Hematopoietic multipotent progenitor cell treated with erythropoietin and hydrocortisone succinate and interleukin-3 and kit ligand, for 6 days (in vitro differentiated cells): ENCODE data around the gene TNFSF8.

Experiments
- DNase-seq: peaks from one replicate; pipeline ENCODE4 v3.0.0-alpha.2; 2015

The TNFSF8 gene

DNA sequence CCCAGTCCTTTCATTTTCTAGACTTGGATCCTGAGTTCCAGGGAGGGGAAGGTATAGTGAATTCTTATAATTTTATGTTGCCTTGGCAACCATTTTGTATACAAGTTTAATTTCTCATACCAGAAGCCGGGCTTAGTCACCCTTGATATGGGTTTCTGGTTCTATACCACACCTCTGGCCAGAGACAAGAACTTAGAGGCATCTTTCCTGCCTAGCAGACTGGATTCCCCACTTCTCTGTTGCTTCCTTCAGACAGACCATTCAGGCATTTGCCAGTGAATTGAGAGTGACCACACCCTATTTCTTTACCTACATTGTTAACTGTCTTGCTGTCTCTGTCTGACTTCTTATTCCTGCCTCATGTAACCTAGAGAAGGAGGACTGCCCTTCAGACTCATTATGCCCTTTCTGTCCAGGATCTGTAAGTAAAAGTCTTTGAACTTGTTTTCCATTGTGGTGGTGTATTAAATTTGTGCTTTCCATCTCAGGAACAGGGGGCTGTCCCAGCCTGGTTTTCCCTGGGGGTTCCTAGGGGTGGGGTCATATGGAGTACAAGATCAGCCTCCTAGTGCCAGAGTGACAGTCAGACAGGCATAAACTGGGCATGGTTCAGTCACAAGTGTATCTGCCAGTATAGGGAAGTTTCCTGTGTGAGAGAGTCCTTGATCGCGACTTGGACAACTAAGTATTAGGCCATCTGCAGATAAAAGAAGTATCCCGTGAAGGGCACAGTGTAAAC, 27.4 kb downstream of the TNFSF8 start:
- no peak for DNase-seq

DNA sequence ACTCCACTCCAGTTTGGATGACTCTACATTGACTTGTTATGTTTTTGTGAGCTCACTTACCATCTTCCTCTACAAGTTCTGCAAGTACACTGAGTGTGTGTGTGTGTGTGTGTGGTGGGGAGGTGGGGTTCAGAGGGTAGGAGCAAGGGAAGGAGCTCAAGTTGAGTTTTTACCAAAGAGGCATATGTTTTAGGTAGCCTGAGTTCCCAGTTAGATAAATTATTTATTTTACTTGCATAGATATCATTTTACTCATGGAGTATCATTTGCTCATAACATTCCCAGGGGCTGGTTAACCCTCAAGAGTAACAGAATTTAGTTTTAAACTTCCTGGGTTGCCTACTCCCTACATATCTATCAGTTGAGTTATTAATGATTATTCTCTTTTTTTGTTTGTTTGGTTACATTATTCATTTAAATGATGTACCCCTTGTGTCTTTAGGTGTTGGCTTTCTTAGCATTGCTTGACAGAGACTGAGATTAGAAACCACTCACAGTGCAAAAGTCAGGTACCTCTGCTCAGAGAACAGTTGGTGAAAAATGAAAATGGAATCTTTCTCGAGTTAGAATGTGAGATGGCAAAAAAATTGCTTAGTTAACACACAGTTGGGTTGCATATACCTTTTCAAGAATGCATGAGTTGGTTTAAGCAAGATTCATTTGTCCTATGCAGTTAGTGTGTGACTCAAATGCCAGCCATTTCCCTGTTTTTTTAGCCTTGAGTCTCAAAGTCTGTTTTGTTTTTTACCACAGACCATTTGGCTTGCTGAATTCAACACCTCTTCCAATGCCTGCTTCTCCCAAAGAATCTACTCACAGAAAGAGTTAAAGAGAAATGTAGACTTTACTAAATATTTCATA, 29.2 kb downstream of the TNFSF8 start:
- DNase-seq: no peak

DNA sequence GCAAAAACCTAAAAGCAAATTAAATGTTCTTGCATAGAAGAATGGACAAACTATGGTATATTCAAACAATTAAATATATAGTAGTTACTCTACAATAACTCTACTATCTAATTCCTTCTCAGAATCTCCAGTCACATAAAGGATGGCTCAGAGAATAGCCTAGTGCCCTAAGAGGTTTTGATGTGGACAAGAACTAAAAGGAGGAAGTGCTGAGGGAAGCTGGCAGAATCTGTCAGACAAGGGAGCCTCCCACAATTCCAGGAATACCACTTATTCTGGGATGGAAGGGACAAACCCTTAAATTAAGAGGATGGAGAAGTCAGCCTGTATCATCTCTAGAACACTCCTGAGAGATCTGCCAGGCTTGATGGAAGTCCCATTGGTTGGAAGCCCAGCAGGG, 30.4 kb downstream of the TNFSF8 start:
- no peak for DNase-seq

DNA sequence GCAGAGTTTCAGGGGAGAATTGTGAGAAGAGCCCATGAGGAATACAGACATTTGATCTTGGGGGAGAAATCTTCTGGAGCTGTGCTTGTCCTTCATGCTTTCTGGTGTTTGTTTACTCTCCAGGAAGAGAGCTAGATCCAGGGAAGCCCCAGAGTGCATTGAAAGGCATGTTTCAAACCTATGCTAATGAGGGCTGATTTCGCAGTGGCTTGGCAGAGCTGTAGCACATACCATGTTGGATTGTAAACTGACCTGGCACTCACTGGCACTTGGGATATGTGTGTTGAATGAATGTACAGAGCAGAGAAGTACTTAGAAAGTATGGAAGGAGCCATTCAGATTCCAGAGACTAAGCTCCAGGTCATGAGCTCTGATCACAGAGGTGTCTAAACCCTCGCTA, 30.9 kb downstream of the TNFSF8 start:
- no peak for DNase-seq

DNA sequence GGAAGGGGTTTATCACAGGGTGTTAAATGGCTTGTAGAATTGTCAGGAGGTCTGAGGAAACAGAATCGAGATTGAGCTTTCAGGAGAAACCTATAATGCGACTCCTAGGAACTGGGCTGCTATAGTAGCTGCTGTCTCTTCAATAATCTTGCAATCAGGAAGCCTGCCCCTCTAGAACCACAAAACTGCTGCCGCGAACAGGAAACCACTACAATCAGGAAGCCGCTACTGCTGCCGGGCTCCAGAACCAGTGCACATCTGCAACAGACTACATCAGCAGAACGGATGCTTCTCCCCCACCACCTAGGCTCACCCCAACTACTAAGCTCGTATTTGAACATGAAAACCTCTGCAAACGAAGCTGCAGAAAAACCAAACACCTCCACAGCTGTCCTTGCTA, 31.6 kb downstream of the TNFSF8 start:
- DNase-seq: peak; percentile 58

DNA sequence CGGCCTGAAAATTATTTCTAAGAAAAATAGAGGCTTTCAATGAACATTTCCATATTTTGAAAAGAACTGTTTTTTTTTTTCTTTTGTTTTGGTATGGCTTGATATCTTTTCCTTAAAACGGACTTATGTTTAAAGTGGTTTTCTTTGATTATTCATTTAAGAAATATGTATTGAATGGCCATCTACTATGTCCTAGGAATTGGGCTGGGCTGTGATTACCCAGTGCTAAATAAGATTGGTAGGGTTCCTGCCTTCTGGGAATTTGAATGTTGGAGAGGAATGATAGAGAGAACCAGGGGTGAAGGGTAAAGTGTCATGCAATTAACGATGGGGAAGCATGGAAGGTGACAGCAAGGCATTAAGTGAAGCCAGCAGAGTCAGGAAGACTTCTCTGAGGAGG, 33.2 kb downstream of the TNFSF8 start:
- DNase-seq: no peak

DNA sequence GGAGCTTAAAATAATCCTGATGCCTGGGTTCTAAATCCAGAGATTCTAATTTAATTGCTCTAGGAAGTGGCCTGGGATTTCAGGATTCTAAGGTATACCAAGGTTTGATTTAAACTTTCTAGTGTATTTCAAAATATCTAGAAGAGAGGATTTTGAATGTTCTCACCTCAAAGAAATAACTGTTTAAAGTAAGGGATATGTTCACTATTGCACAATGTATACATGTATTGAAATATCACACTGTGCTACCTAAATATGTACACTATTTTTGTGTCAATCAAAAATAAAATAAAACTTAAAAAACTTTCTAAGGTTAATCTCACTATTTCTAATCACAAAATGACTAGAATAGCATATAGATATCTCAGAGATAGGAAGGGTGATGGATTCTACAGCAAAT, 34.0 kb downstream of the TNFSF8 start:
- no peak for DNase-seq

DNA sequence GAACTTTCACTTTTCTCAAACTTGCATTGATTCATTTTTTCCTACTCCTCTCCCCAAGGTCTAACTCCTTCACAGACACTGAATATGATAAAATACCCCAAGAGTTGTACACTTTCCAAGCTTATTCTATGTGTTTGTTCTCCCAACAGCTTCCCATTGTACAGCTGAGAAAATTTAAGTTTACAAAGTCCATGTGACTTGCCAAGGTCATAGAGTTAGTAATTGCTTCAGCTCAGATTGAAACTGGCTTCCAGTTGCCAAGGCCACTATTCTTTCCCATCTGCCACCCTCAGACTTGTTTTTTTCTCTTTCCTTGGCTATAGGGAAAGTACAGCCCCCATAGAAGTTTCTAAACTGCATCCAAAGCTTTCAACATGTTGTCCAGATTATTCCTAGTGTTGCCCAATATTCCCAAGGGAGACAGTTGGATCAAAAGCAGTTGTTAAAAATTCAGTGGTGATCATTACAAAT, 34.8 kb downstream of the TNFSF8 start:
- DNase-seq: no peak

DNA sequence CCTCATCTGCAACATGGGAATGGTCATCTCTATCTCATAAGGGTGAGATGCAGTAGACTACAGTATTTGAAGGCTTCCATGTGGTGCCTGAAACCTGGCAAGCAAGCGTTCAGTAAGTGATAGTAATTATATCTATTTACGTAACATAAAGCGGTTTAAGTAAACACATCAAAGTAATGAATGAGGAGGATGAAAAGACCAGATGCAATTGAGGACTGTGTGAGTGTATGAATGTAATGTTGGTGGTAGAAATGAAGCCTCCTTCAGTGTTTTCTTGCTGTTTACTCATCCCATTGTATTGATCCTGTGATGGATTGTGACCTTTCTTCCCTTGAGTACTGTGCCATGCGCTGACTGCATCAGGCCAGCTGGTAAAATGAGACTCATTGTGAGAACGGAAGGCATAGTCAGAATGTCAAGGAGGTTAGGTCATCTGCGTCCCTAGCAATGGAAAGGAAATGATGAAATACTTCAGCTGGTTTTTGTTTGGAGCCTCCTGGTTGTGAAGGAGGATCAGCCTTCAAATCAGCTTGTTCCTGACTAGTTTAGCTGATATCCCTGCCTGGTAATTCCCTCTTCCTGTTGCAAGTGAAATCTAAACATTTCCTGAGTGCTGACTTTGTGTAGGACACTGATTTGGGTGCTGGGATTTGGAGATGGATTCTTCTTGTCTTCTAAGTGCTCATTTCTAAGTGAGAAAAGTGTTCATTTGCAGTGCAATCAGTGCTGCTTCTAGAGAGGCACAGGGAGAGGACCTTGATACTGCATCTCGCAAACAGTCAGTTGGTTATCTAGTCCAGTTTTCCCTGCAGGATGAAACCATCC, 35.6 kb downstream of the TNFSF8 start:
- DNase-seq: no peak

DNA sequence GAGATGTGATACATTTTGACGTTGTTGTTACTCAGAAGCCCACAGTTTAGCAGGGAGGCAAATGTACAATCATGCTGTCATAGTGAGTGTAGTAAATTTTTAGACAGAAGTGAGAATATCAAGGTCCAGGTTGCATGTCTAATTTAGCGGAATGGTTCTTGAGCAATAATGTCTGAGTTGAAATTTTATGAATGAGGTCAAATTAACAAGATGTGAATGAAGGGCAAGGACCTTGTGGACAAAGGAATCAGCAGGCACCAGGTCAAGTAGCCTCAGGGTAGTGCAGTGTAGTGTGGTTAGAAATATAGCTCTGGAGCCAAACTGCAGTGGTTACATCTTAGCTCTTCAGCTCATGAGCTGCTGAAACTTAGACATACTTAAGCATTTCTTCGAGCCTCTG, 36.2 kb downstream of the TNFSF8 start:
- DNase-seq: no peak

DNA sequence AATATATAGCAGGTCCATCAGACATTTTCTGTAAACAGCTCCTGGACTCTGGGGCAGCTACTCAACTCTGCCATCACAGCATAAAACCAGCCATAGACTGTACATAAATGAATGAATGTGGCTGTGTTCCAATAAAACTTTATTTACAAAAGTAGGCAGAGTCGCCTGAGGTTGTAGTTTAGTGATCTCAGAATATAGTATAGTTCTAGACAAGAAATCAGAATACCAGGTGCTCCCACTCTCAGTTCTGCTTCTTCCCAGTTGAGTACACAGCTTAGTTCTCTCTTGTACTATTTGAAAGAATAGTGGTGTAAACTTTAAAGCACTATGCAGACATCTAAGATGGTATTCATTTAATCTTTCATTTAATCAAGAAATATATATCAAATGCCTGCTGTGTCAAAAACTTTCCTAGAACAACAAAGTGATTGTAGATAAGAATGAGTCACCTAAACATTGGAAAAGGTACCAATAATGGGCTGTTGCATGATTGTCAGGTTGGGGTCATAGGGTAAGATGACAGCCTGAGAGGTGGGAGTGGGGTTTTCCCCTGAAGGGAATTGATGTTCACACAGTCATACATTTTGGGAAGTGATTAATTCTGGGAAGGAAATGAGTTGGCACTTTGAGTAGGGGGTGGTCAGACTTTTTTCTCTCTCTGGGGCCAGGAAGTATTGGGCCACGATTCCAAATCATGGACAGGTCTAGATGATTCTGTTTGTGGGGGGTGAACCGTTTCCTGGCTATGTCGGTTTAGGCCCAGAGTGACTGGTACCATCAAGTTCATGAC, 37.0 kb downstream of the TNFSF8 start:
- no peak for DNase-seq

DNA sequence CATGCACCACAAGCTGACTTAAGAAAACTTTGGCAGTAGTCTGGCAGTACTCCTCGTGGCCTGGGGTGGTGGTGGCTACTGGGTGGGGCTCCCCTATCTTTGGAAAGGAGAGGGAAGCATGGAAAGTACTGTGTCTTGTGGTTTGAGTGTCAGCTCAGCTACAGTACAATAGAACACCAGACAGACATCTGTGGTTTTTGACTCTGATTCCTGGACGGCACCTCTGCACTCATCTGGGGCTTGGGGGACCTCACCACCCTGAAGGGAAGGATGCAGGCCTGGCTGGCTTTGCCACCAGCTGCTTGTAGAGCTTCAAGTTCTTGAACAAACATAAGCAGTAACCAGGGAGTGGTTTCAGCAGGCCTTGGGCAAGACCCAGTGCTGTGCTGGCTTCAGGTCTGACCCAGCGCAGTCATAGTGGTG, 40.6 kb downstream of the TNFSF8 start:
- peak; percentile 43 for DNase-seq

DNA sequence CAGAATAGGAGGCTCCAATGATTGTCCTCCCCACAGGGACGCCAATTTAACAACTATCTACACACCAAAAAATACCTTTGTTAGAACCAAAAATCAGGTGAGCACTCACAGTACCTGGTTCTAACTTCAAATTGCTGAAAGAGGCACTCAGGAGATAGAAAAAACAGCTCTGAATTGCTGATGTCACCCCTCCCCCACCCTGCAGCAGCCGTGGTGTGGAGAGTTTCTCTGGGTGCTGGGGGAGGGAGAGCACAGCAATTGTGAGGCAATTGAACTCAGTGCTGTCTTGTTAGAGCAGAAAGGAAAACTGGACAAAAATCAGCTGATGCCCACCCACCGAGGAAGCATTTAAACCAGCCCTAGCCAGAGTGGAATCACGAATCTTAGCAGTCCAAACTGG, 41.8 kb downstream of the TNFSF8 start:
- DNase-seq: no peak

DNA sequence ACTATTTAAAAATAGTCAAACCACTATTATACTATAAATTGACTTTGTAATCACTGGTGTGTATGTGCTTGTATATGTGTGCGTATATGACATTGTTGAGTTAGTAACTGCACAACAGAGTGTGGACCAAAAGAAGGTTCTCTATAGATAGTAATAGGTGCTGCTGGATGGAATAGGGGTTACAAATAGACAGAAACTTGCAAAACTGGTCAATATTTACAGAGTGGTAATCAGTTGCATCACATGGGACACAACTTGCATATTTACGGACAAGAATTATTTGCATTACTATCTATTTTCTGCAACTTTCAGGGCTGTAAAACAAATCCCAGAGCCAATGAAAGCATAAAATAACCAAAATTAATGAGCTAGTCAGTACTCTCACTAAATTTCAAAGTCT, 42.4 kb downstream of the TNFSF8 start:
- DNase-seq: no peak

DNA sequence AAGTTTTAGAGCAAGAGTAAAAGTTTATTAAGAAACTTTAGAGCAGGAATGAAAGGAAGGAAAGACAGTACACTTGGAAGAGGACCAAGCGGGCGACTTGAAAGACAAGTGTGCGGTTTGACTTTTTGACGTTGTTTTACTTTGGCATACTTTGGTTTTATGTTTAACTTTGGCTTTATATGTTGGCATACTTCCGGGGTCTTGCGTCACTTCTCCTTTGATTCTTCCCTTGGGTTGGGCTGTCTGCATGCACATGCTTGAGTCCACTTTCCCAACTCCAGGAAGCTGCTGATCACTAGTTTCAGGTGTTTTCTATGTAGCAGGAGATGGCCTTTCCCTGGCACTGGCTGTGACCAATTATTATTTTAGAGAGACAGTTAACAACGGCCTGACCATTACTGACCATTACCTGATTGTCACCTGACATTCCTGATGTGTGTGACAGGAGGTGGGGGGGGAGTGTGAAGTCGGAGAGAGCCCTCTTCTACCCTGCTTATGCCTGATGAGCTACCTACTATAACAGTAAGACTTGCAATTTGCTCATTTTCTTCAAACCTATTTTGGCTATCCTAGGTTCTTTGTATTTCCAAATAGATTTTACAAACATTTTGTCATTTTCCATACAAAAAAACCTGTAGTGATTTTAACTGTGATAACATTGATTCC, 45.5 kb downstream of the TNFSF8 start:
- DNase-seq: no peak

DNA sequence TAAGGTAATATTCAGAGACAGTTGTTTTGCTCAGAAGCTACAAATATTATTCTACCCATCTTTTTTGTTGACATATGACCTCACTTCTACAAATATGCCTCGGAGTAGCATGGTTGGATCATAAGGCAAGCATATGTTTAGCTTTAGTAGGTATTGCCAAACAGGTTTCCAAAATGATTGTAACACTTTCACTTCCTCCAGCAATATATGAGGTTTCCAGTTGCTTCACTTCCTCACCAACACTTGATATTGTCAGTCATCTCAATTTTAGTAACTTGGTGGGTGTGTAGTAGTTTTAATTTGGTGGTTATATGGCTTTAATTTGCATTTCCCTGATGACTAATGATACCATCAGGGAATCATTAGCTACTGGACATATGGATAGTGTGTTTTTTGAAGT, 46.7 kb downstream of the TNFSF8 start:
- peak; percentile 19 for DNase-seq

DNA sequence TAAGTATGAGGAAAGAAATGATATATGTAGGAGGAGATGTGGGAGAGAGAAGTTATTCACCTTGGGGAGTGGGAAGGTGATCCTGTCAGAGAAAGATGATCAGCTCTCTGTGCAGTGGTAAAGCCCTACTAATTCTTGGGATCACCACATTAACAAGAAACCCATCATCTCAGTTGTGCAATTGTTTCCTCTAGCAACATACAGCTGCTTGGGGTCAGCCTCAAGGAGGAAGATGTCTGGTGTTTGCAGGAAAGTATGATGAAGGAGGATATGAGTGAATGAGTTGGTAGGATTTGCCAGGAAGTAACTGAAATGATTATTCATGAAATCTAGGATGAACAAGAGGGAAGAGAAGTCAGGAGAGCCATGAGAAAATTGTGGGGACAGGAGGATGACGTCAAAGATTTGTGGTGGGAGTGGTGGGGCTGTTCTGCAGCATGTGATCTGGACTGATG, 50.1 kb downstream of the TNFSF8 start:
- peak; percentile 16 for DNase-seq

DNA sequence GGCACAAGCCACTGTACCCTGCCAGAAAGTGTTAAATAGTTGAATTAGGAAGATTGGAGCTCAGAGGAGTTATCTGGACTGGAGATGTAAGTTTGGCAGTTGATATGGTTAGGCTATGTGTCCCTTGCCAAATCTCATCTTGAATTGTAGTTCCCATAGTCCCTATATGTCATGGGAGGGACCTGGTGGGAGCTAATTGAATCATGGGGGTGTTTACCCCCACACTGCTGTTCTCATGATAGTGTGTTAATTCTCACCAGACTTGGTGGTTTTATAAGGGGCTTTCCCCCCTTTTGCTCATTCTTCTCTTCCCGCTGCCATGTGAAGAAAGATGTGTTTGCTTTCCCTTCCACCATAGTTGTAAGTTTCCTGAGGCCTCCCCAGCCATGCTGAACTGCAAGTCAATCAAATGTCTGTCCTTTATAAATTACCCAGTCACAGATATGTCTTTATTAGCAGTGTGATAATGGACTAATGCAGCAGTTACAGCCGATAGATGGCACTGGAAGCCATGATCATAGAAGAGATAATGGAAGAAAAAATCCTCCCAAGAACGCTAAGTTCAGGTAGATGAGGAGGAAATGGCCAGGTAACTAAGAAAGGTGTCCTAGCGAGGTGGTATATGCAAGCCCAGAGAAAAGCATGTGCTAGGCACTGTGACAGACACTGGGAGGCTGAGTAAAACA, 51.4 kb downstream of the TNFSF8 start:
- DNase-seq: no peak

DNA sequence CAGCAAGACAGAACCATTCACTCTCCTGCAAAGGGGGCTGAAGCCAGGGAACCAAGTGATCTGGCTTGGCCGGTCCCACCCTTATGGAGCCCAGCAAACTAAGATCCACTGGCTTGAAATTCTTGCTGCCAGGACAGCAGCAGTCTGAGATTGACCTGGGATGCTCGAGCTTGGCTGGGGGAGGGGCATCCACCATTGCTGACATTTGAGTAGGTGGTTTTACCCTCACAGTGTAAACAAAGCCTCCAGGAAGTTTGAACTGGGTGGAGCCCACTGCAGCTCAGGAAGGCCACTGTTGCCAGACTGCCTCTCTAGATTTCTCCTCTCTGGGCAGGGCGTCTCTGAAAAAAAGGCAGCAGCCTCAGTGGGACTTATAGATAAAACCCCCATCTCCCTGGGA, 60.5 kb downstream of the TNFSF8 start:
- DNase-seq: no peak

DNA sequence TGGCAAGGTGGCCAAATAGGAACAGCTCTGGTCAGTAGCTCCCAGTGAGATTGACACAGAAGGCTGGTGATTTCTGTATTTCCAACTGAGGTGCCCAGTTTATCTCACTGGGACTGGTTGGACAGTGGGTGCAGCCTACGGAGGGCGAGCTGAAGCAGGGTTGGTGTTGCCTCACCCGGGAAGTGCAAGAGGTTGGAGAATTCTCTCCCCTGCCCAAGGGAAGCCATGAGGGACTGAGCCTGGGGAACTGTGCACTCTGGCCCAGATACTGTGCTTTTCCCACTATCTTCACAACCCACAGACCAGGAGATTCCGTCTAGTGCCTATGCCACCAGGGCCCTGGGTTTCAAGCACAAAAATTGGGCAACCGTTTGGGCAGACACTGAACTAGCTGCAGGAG, 61.0 kb downstream of the TNFSF8 start:
- DNase-seq: no peak

DNA sequence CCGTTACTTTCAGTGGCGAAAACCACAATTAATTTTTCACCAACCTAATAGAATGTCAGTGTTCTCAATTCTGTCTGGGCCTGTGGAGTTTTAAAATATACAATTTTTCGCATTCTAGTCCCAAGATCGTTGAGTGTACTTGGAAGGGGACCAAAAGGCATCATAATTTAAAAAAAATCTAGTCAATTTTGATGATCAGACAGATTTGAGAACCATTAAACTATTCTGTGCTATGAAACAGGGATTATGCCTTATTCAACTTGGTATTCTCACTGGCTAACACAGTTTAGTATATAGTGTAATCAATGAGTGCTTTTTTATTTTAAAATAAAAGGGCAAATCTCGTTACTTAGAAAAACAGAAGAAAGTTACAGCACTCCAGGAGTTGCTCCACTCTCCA, 63.1 kb downstream of the TNFSF8 start:
- DNase-seq: no peak
